Osteocyte (in vitro differentiated cells): ENCODE measurements around the gene NTN1. TPM values are rescaled to one million over a fixed set of nuclear protein-coding genes. Genes with fewer than 3 reads are reported as not detected.

Experiments
- DNase-seq: peaks from one replicate; pipeline ENCODE4 v3.0.0; 2021; ENCODE audit warnings: mixed read lengths; ENCODE audit not compliant: unreplicated experiment; ENCODE audit errors: extremely low spot score
- H3K27ac Mint-ChIP-seq: one replicate; pipeline ENCODE4 v1.8.0; 2021; ENCODE audit warnings: mild to moderate bottlenecking, mixed read lengths; ENCODE audit not compliant: unreplicated experiment
- H3K27me3 Mint-ChIP-seq: one replicate; pipeline ENCODE4 v1.8.0; 2021; ENCODE audit warnings: mixed read lengths; ENCODE audit not compliant: unreplicated experiment
- H3K36me3 Mint-ChIP-seq: one replicate; pipeline ENCODE4 v1.8.0; 2021; ENCODE audit warnings: mixed read lengths; ENCODE audit not compliant: unreplicated experiment
- H3K4me1 Mint-ChIP-seq: one replicate; pipeline ENCODE4 v1.8.0; 2021; ENCODE audit warnings: mixed read lengths; ENCODE audit not compliant: unreplicated experiment
- H3K4me3 Mint-ChIP-seq: one replicate; pipeline ENCODE4 v1.8.0; 2021; ENCODE audit warnings: mild to moderate bottlenecking, moderate library complexity, mixed read lengths; ENCODE audit not compliant: unreplicated experiment
- H3K9me3 Mint-ChIP-seq: one replicate; pipeline ENCODE4 v1.8.0; 2021; ENCODE audit warnings: mixed read lengths; ENCODE audit not compliant: unreplicated experiment
- total RNA-seq: library from RNA; stranded (reverse); gene quantifications from 2 replicates; pipeline ENCODE4 v1.2.1, GENCODE V29; 2021
- TF ChIP-seq, protein P1 (sequence below): fragments of 200-600 bp; sonication (generic); IDR thresholded peaks from 2 replicates; pipeline ENCODE4 v1.5.0; 2021; ENCODE audit warnings: antibody characterized with exemption, mild to moderate bottlenecking, moderate library complexity

The NTN1 gene
- total RNA-seq, 1 donor from 2014 or later = 21.4 TPM

DNA sequence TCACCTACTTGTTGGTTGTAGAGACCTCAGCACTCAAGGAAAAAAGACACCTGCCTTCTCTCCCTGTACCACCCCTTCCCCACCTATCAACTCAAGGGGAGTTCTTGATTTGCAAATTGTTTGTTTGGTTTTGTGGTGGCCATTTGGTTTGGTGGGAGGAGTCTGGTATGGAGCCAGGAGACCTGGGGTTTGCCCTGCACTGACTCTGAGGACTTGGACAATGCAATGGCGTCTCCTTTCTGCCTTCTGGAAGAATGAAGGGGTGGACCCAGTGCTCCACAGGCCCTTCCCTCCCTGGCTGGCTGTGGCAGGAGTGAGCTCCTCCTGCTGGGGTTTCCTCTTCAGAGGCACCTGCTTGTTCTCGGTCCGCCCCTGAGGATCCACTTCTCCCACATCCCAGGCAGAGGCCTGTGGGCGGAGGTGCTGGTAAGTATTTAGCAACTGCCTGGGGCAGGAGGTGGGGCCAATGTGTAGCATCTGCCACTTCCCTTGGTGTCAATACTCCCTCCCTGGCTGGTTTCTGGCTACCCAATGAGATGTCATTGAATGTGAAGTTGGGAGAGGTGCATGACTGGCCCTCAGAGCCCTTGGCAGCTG, 164.5 kb downstream of the NTN1 start:
- Mint-ChIP-seq H3K27ac (no peak overlapping the region), H3K9me3 (no peaks in the 10 kb centered on the region), H3K36me3 (no peaks in the 10 kb centered on the region), H3K27me3 (peaks cover 17% of the 10 kb centered on the region), H3K4me1 (peaks cover 3% of the 10 kb centered on the region), H3K4me3 (no peak overlapping the region)
- TF ChIP-seq, protein P1, sequence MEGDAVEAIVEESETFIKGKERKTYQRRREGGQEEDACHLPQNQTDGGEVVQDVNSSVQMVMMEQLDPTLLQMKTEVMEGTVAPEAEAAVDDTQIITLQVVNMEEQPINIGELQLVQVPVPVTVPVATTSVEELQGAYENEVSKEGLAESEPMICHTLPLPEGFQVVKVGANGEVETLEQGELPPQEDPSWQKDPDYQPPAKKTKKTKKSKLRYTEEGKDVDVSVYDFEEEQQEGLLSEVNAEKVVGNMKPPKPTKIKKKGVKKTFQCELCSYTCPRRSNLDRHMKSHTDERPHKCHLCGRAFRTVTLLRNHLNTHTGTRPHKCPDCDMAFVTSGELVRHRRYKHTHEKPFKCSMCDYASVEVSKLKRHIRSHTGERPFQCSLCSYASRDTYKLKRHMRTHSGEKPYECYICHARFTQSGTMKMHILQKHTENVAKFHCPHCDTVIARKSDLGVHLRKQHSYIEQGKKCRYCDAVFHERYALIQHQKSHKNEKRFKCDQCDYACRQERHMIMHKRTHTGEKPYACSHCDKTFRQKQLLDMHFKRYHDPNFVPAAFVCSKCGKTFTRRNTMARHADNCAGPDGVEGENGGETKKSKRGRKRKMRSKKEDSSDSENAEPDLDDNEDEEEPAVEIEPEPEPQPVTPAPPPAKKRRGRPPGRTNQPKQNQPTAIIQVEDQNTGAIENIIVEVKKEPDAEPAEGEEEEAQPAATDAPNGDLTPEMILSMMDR = no peak
- no peak for DNase-seq

DNA sequence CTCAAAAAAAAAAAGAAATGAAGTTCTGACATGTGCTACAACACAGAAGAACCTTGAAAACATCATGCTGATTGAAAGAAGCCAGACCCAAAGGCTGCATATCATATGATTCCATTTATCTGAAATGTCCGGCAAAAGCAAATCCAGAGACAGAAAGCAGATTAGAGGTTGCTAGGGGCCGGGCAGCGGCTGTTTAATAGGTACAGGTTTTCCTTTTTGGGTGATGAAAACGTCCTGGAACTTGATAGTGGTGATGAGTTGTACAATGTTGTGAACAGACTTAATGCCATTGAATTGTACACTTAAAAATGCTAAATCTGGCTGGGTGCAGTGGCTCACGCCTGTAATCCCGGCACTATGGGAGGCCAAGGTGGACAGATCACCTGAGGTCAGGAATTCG, 166.5 kb downstream of the NTN1 start:
- TF ChIP-seq, protein P1 = no peak
- DNase-seq = no peak
- Mint-ChIP-seq H3K9me3 (no peaks in the 10 kb centered on the region), H3K36me3 (no peaks in the 10 kb centered on the region), H3K4me3 (no peak overlapping the region), H3K27me3 (peaks cover 17% of the 10 kb centered on the region), H3K4me1 (peaks cover 8% of the 10 kb centered on the region), H3K27ac (no peak overlapping the region)

DNA sequence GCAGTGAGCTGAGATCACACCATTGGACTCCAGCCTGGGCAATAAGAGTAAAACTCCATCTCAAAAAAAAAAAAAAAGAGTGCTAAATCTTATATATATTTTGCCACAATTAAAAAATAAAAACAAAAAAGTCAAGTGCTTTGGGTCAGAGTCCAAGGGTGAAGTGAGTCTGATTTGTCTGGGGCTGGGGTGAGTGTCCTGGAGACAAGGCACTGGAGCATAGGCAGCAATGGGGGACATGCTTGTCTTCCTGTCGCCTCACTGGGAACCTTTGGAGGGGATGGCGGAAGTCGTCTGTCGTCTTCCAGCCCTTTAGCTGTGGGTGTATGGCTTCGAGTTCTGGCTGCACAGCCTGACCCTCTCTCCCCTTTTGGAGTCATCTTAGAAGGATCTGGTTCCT, 167.1 kb downstream of the NTN1 start:
- peaks cover 14% of the 10 kb centered on the region for H3K27me3 Mint-ChIP-seq

DNA sequence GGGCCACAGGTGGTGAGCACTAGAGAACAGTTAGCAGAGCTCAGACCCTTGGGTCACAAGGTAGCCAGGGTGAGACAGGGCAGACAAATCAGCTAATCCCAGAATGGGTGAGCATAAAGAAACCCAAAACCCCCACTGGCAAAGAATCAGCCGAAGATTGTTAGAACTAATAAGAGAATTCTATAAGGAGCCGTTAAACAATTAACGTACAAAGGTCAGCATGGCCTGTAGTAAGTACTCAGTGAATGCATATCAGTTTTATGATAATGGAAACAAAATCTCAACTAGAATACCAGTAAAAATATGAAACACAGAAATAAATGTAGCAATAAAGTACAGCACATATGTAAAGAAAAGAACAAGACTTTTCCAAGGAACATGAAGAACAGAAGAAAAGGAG, 168.6 kb downstream of the NTN1 start:
- H3K36me3 Mint-ChIP-seq = no peaks in the 10 kb centered on the region
- peaks cover 8% of the 10 kb centered on the region for H3K4me1 Mint-ChIP-seq
- peaks cover 4% of the 10 kb centered on the region for H3K27me3 Mint-ChIP-seq
- no peak for DNase-seq
- no peaks in the 10 kb centered on the region for H3K9me3 Mint-ChIP-seq
- H3K27ac Mint-ChIP-seq = no peak overlapping the region
- TF ChIP-seq, protein P1 = no peak
- H3K4me3 Mint-ChIP-seq = no peak overlapping the region

More for the DNA sequence above, 167.1 kb downstream of the NTN1 start:
- H3K27ac Mint-ChIP-seq = no peak overlapping the region
- no peak overlapping the region for H3K4me3 Mint-ChIP-seq
- TF ChIP-seq, protein P1 = no peak
- no peaks in the 10 kb centered on the region for H3K36me3 Mint-ChIP-seq
- no peaks in the 10 kb centered on the region for H3K9me3 Mint-ChIP-seq
- no peak for DNase-seq
- peaks cover 8% of the 10 kb centered on the region for H3K4me1 Mint-ChIP-seq

DNA sequence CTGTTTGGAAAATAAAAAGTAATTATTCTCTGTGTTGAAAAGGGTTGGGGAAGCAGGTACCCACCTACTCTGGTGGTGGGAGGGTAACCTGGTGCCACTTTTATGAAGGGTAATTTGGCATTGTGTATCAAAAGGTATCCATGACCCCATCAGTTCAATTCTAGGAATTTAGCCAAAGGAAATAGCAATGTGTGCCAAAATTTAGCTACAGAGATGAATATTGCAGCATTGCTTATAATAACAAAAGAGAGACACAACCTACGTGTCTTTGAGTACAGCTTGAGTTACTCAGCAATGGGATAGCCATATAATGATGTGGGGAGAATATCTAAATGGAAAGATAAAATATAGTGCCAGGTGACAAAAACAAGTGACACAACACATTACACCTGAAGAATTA, 170.7 kb downstream of the NTN1 start:
- TF ChIP-seq, protein P1 = no peak
- peaks cover 20% of the 10 kb centered on the region for H3K4me1 Mint-ChIP-seq
- no peaks in the 10 kb centered on the region for H3K9me3 Mint-ChIP-seq
- H3K27ac Mint-ChIP-seq = no peak overlapping the region
- no peak for DNase-seq
- H3K36me3 Mint-ChIP-seq = no peaks in the 10 kb centered on the region
- H3K27me3 Mint-ChIP-seq = peaks cover 8% of the 10 kb centered on the region
- no peak overlapping the region for H3K4me3 Mint-ChIP-seq
